HG02852 (cell line): ENCODE results near the gene EHMT1.

Source experiments
- ATAC-seq: cut with Tn5 transposase; IDR thresholded peaks from one replicate; pipeline ENCODE4 v1.9.1; 2021; ENCODE audit warnings: mild to moderate bottlenecking, moderate library complexity; ENCODE audit not compliant: unreplicated experiment

Gene EHMT1

DNA sequence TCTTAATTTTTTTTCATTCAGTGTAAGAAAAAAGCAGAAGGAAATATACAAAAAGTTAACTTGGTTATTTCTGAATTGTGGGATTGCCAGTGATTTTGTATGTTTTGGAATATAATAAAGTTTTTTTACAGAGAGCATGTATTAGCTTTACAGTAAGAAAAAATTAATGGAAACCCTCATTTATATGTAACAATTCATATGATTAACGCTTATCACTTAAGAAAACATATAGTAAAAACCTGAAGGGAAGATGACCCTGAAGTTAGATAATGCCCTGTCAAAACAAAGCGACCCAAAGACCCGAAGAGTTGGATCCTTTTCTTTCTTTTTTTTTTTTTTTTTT lies 52.4 kb downstream of the EHMT1 start:
- no peak for ATAC-seq

DNA sequence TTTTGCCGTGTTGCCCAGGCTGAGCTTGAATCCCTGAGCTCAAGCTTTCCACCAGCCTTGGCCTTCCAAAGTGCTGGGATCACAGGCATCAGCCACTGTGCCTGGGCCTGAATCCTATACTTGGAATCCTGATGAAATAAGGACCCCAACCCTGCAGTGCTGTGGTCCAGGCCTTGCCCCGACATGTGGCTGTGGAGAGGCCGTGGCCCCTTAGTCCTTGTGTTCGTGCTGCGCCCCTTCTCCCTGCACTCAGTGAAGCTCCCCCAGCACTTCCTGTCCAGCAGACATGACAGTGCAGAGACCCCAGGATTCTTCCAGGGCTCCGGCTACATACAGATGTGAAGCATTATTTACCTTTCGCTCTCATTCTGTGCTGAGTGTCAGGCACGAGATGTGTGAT lies 52.9 kb downstream of the EHMT1 start:
- no peak for ATAC-seq

DNA sequence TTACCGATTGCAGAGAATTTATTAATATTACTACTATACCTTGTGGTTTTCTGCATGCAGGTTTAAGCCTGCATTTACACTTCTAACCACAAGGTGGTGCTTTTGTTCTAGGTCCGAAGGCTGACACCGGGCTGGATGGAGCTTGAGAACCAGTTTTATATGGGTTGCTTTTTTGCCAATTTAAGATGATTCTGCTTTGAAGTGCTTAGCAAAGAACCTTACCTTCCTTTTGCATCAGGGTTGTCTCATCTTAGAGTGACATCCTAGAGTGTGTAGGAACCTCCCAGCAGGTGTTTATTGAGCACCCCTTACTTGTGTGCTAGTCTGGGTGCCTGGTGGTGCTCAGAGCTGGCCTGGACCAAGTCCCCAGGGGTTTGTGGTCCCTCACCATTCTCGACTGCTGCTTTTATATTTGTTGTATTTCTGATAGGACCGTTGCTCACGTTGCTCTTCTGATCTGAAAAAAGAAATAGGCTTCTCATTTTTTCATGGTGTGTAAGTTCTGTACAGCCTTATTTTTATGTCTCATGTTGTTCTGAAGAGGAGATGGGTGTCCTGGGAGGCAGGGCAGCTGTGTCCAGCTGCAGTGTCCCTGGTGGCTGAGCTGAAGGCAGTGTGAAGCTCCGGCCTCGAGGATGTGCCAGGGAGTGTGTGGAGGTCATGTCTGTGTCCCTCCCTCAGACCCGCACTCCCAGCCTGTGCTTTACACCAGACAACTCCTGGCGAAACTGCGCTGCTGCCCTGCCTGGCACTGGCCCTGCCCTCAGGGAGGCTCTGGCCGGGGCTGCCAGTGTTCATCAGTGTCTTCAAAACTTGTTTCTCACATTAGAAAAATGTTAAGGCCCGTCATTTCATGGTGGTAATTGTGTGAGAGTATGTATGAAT lies 54.3 kb downstream of the EHMT1 start:
- ATAC-seq = no peak

DNA sequence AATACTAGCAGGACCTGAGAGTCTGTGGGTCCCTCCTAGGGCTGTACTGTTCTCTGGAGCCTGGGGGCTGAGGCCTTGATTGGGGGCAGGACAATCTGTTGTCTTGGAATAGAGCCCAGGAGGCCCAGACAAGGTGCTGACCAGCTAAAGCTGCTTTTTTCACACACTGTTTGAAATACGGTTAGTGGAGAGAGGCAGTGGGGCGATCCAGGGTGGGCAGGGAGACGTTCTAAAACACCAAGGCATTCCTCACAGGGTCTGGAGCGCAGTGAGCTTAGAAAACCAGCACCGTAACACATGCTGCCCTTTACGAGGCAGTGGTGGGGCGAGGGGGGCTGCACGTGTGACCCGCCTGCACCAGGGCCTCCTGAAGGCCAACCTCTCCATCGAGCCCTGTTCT lies 55.1 kb downstream of the EHMT1 start:
- no peak for ATAC-seq

DNA sequence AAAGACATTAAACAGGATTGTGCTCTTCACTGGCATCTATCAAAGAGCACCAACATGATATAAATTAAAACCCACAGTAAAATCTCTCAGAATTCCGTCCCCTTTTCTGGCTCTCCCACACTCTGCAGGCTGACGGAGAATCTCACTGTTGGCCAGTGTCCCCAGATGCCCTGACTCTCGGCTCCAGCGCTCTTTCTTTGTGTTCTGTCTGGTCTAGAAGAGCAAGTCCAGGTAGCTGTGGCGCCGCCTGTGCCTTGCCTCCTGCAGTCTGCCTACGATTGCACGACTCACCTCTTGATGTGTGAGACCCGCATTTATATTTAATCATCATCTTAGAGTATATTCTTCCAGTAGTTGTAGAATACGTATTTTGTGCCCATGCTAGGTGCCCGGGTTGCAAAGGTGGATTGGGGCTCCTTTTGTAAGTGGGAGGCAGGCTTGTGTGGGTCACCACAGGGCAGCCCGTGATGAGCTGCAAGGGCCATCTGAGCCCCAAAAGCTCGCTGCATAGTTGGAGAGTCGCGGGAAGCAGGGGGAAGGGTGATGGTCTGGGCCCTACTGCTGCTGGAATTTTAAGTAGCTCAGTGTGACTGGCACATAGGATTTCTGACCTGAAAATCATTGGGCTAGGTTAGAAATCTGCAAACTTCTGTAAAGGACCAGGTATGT lies 55.6 kb downstream of the EHMT1 start:
- no peak for ATAC-seq

DNA sequence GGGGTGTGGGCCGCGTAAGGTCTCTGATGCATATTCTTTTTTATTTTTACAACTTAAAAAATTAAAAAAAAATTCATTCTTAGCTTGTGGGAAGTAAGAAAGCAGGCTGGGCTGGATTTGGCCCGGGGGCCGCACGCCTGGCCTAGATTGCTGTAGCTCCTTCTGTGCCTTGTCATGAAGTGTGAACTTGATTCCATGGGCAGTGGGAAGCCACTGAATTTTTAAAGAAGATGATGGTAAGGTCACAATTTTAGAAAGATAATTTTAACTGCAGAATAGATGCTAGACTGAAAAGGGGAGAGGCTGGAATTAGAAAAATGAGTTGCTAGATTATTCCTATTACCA lies 56.1 kb downstream of the EHMT1 start:
- ATAC-seq = no peak

DNA sequence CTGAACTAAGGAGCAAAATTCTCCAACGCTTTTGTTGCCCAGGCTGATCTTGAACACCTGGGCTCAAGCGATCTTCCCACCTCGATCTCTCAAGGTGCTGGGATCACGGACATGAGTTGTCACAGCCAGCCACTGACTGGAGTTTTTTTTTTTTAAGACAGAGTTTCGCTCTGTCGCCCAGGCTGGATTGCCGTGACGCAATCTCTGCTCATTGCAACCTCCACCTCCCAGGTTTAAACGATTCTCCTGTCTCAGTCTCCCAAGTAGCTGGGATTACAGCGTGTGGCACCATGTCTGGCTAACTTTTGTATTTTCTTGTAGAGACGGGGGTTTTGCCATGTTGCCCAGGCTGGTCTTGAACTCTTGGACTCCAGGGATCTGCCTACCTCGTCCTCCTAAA lies 58.2 kb downstream of the EHMT1 start:
- no peak for ATAC-seq

DNA sequence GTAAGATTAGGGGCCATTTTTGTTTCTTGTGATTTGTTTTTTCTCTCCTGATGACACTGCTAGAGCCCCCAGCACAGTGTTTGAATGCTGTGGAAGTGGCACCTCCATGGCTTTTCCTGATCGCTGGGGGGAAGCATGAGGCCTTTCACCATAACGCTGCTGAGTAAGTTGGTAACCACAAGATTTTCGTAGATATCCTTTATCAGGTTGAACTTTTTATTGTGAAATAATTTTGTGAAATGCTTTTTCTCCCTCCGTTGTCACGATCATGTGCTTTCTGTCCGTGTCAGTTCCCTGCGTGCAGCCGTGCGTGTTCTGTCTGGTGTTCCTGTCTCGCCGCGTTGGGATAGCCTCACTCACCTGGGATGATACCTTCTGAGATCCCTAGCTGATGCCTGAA lies 59.4 kb downstream of the EHMT1 start:
- ATAC-seq = no peak

DNA sequence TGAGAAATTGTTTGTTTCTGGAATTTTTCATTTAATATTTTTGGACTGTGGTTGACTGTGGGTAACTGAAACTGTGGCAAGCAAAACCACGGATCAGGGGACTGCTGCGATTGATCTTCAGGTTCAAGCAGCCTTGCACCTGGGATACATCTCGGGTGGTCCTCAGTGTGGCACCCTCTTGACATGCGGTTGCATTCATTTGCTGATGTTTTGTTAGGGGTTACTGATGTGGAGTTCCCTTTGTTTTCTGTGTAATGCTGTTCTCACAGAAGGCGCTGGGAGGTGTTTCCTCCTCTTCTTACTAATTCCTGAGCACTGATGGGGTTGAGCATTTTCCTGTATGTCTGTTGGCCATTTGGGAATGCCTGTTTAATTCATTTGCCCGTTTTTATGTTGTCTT lies 60.4 kb downstream of the EHMT1 start:
- ATAC-seq = no peak

DNA sequence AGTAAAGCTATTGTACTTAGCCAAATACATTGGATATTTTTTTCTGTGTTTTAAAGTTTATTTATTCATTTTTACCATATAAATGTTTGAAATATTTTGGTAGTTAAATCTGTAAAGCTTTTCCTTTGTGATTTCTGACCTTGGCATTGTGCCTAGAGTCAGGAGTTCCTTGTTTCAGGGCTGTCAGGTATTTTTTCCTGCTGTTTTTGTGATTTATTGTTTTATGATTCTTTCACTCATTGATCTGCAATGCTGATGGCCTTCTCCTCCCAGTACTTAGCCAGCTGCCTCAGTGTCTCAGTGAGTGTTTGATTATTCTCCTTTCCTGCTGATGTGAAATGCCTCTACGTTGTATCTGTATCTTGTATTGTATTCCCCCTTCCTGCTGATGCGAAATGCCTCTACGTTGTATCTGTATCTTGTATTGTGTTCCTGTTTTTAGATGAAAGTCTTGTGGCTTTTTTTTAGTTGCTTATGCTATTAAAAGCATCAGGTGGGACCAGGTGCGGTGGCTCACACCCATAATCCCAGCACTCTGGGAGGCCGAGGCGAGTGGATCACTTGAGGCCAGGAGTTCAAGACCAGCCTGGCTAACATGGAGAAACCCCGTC lies 61.0 kb downstream of the EHMT1 start:
- no peak for ATAC-seq

DNA sequence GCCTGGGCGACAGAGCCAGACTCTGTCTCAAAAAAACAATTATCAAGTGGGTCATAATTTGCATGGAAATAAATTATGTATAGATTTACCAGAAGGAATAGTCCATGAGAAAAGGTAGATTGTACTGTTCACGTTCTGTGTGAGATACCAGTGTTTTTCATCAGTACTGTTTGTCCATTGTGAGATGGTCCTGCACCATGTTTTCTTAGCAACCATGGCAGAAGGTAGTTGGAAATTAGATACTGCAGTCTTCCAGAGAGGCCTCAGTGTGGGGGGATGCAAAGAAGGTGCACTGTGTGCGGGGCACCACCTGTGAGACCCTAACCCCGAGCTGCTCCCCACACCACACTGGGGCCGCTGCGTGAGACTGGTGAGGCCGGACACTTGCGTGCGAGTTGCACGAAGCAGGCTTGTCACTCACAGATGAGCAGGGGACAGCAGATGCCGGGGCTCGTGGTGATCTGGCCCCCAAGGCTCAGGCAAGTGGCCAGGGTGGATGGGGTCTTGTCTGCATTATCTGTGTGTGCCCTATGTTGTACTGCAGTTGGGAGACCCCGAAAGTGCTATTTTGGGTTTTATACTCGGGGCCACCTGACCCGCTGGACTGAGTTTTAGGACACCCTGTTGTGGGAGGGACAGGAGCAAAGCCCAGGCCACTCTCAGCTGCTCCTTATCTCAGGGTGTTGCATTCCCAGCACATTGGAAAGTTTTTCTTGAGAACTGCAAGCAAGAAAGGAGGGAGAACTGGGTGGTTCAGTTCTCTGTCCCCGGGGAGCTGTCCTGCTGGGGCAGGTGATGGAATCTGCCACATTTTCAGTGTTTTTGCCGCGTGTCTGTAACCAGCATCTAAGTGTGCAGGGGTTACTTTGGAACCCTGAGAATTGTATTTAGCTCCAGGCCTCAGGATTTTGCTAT lies 61.9 kb downstream of the EHMT1 start:
- ATAC-seq = no peak

DNA sequence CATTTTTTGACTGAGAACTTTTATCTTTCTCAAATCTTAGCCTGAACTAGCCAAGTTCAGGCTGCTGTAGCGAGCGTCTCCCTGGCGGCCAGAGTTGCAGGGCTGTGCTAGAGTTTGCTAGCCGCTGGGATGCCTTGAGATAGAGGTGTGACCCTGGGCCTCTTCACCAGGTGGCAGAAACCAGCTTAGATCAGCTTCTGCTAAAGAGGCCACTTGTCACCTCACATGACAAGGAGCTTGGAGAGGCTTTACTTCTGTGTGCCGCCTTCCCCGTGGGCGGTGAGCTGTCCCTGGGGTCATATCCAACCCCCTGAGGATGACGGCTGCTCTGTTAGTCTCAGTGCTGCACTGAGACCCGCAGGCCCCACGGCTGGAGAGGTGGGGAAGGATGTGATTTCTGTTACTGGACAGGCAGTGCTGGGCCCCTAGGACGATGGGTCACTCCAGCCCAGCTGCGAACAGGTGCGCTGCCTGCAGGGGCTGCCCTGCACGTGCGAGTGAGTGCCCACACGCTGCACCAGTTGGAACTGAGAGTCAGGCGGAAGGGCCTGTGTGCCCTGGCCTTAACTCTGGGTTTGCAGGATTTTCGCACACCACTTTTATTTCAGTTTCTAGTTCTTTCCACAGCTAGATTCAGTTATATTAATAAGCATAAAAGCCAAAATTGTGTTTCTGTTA lies 63.8 kb downstream of the EHMT1 start:
- no peak for ATAC-seq

DNA sequence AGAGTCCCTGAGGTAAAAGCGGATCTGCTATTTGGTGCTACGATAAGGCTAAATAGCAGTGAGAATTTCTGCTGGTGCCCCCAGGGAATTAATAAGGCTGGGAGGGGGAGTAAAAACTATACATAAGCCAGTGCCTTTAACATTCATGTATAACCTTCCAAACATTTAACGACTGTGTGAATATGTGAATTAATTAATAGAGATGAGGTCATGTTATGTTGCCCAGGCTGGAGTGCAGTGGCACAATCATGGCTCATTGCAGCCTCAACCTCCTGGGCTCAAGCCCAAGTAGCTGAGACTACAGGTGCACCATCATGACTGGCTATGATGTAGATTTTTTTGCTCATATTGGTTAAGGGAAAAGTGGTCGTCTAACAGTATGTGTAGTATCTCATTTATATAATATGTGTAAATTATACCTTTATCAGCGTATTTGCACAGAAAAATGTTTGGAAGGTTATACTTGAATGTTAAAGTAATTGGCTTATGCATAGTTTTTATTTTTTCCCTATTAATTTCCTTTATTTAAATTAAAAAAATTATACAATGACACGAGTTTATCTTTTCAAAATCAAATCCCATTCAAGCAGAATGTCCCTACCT lies 64.6 kb downstream of the EHMT1 start:
- ATAC-seq = no peak

DNA sequence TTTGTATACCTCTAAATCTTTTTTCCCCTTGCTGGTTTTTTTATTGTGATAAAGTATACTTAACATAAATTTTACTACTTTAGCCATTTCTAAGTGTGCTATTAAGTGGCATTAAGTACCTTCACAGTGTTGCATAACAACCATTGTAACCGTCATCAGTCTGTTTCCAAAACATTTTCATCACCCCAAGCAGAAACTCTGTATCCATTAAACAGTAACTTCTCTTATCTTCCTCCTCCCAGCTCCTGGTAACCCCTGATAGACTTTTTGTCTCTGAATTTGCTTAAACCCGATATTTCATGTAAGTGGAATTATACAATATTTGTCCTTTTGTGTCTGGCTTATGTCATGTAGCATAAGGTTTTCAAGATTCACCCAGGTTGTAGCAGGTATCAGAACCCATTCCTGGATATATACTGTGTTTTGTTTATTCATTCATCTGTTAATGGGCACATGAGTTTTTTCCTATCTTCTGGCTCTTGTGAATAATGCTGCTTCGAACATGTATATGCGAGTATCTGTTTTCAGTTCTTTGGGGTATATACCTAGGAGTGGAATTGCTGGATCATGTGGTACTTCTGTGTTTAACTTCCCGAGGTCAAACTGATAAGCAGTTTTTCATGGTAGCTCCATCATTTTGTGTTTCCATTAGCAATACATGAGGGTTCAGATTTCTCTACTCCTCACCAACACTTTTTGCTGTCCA lies 66.4 kb downstream of the EHMT1 start:
- no peak for ATAC-seq

DNA sequence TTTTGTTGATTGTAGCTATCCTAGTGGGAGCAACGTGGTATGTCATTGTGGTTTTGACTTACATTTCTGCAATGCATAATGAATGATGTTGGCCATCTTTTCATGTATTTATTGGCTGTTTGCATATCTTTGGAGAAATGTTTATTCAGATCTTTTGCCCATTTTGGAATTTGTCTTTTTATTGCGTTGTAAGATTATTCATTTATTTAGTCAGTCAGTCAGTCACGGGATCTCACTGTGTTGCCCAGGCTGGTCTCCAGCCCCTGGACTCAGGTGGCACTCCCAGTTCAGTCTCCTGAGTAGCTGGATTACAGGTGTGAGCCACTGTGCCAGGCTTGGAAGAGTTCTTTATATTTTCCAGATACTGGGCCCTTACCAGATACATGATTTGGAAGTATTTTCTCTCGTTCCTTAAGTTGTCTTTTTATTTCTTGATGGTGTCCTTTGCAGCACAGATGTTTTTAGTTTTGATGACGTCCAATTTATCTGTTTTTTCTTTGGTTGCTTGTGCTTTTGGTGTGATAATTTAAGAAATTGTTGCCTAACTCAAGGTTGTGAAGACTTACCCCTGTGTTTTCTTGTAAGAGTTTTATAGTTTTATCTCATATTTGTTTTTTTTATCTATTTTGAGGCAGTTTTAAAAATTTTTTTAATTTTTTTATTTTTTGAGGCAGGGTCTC lies 67.1 kb downstream of the EHMT1 start:
- no peak for ATAC-seq

DNA sequence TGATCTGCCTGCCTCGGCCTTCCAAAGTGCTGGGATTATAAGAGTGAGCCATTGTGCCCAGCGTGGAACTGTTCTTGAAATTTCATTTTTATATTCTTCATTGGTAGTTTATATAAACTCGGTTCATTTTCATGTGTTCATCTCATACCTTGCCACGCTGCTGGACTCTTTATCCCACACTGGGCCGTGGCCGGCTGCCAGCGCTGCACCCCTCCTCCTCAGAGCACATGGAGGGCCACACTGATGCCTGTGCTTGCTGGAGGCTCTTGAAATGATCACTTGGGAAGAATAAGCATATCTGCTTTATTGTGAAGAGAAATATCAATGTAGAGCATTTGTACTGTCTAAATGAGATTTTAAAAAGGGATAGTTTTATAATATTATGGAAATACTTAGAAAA lies 69.5 kb downstream of the EHMT1 start:
- ATAC-seq = no peak

DNA sequence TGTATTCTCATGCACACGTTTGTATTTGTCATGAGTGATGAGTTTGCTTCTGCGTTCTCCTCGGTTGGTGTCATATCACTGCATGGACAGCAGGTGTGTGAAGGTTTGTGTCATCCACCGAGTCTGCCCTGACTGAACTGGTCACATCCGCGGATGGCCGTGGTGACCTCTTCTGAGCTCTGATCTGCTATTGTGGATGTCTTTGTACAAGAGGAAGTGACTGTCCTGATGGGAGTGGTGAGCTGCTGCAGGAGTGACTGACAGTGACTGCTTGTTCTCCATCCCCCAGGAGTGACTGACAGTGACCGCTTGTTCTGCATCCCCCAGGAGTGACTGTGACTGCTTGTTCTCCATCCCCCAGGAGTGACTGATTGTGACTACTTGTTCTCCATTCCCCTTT lies 69.9 kb downstream of the EHMT1 start:
- ATAC-seq = no peak

DNA sequence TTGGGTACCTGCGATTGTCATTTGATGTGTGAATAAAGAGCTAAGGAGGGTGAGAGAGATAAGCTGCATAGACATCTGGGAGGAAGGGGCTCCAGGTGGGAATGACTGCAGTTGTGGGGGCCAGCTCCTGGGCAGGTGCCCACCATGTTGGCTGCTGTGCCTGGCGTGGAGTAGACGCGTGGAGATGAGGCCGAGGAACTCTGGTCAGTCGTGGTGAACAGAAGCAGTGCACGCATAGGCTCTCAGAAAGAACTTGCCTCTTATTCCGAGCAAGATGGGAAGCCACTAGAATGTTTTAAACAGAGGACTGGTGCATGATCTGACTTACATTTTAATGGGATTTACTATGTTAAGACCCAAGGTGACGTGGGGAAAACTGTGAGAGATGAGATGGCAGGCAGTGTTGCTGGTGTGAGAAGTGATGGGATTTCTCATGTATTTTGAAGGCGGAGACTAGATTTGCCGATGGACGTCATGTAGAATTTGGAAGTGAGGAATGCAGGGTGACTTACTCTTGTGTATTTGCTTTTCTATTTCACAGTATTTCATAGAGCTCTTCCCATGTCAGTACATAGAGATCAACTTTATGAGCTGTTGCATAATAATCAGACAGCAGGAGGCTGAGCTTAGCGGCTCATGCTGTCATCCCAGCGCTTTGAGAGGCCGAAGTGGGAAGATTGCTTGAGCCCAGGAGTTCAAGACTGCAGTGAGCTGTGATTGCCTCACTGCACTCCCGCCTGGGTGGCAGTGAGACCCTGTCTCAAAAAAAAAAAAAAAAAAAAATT lies 71.1 kb downstream of the EHMT1 start:
- ATAC-seq = no peak
